Stimulated activated CD4-positive, alpha-beta T cell treated with anti-CD3 and anti-CD28 coated beads, Interleukin-4, amount 100 ng/mL, for 48 hours (primary cell): ENCODE data around the gene MSRB3.

Experiments
- DNase-seq, 2 donors: peaks; one replicate each; pipeline ENCODE4 v3.0.0-alpha.2; 2020; ENCODE audit warnings: low read depth in 2 of 2

Gene MSRB3

GRCh38 chr12:65325183-65325582 is 46.7 kb downstream of the MSRB3 start:
- DNase-seq = no peak

DNA sequence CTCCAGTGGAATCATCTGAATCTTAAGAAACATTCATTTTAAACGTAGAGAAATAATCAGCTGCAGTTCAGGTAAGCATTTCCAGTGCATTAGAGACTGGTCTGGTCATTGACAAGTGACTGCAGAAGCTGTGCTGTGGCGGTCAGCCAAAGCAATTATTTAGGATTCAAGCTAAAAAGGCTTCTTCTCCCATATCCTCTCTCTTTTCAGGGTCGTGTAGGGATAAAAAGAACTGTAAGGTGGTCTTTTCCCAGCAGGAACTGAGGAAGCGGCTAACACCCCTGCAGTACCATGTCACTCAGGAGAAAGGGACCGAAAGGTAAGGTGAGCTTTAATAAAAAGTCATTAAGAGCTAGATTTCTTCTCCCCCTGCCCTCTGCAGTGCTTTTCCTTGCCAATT is 48.1 kb downstream of the MSRB3 start:
- DNase-seq = no peak

DNA sequence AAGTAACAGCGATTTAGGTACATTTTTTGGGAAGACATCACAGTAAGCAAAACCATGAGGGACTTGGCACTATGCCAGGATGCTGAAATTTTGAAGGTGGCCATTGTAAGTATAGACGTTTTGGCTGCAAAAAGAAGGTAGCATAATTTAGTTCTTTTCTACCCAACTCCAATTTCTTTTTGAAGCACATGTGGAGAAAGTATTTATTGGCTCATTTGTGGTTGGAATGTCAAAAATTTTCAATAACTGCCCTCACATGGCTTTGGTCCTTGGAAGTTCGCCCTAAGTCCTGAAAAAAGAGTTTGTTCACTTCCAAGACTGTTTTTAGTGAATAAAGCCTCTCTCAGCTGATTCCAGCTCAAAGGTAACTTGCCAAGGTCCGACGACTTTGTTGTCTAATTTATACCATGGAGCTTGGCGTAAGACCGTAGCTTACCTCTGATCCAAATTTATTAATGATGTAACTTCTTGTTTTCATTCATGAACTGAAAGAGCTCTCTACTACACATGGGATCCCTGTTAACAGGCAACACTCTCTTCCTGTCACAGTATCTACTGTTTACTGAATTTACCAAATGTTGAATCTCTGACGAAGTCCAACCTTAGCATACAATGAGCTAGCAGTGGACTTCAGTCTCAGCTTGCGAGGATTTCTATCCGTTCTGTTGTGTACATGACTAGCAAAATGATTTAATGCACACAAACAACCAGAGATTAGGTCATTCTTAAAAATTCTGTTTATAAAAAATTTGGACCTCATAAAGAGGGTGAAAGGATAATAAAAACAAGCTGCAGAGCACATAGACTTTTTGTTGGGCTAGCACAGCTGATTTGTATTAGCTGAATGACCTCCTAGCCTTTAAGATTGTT is 49.0 kb downstream of the MSRB3 start:
- no peak for DNase-seq

DNA sequence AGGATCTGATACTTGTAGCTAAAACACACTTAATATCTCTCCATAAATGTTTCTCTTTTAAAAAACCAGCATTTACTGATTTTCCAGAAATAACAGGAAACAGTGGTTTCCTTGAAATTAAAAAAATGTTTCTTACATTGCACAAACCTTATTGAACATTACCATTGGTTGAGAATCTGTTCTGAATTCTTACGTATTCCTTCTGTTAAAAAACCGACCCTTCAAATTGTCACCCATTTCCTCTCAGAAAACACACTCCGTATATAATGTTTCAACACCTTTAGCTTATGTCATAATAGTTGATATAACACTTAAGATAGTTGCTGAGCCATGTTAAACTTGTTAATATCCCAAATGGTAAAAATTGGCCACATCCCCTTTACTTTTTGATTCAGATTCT is 51.2 kb downstream of the MSRB3 start:
- DNase-seq = no peak

DNA sequence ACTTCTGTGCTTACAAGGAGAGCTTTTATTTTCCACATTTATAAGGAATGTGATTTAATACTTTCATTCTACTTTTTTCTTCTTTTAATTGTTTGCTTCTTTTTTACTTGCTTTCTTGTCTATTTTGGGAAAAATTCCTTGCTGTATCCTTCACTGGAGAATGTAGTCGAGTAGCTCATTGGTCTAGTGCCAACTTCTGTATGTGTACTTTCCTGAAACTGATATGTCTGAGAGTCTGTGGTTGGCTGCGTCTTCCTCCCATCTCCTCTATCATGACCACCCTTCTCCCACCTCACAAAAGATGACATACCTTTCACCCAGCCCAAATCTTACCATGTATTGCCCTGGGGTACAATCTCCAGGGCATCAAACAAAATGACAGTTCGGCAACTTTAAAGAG is 51.8 kb downstream of the MSRB3 start:
- DNase-seq = no peak

- DNase-seq = no peak
Measured at GRCh38 chr12:65331456-65331855, 53.0 kb downstream of the MSRB3 start.

- DNase-seq = no peak
Measured at GRCh38 chr12:65333649-65334048, 55.2 kb downstream of the MSRB3 start.

GRCh38 chr12:65334521-65334920 is 56.0 kb downstream of the MSRB3 start:
- DNase-seq = no peak

DNA sequence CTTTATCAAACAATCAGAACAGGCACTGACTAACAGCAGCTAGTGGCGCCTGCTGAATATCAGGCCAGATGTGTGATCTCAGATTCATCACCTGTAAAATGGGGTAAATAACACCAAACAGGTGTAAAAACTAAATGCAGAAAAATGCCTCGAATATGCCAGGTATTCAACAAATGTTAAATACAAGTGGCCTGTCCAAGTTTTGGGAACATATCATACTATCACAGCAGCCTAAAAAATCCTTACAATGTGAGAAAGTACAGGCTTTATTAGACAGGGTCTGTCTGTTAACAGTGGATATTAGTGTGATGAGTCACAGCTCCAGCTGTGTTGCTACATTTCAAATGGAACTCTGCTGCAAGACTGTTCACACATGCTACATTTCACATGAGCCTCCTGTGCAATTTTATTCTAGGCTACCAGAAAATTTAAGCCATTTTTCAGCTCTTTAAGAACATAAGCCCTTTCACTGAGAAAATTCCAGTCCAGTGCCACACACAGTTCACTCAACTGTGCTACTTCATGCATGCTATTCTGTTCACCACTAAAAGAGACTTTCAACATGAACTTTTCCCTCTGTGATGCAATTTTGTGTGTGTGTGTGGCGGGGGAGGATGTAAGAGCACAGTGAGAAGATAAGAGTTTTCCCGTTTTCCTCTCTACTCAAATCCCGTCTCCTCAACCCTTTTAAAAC is 56.7 kb downstream of the MSRB3 start:
- no peak for DNase-seq

DNA sequence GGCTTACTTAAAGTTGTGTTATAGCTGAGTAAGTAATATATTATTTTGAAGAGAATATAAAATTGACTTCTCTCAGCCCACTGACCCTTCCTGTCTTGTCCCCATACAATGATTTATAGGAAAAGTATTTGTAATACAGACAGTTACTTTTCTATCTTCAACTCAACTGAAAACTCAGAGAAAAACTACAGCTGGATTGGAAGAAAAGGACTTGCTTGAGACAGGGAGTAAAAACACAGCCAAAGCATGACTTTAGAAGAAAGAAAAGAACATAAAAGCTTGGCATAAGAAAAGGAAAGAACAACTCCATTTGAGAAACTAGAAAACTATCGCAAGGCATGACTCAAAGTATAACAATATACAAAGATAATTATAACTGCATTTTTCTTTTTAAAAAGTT is 57.5 kb downstream of the MSRB3 start:
- no peak for DNase-seq

DNA sequence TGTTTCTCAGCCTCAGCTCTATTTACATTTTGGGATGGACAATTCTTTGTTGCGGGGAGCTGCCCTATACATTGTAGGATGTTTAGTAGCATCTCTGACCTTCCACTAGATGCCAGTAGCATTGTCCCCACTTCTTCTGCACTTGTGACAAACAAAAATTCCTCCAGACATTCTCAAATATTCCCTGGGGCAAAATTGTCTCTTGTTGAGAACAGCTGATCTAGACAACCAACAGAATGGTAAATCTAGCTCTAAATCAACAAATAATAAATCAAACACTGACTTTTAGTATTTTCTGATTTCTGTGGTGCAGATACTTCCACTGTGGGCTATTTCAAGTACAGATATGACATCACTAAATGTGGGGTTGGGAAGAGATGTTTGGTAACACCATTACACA is 60.7 kb downstream of the MSRB3 start:
- no peak for DNase-seq

GRCh38 chr12:65343230-65343629 is 64.7 kb downstream of the MSRB3 start:
- DNase-seq = no peak

DNA sequence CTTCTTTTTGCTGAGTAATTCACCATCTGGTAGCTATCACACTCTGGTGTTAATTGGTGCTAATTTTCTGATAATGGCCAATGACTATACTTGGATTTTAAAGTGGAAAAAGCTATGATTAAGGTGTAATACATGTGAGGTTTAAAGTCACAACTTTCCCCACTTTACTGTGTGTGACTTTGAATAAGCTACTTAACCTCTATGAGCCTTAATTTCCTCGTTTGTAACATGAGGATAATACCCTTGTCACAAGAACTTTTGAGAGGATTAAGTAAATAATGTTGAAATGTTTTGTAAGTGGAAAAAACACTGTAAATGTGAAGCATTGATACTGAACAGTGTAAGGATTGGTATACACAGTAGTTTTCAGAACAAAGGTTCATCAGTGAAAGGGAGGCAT is 65.3 kb downstream of the MSRB3 start:
- DNase-seq = no peak

- no peak for DNase-seq
Measured at GRCh38 chr12:65355461-65355860, 77.0 kb downstream of the MSRB3 start.

- DNase-seq = no peak
Measured at GRCh38 chr12:65362234-65363031, 84.0 kb downstream of the MSRB3 start.

GRCh38 chr12:65364046-65364445 is 85.6 kb downstream of the MSRB3 start:
- DNase-seq = no peak

DNA sequence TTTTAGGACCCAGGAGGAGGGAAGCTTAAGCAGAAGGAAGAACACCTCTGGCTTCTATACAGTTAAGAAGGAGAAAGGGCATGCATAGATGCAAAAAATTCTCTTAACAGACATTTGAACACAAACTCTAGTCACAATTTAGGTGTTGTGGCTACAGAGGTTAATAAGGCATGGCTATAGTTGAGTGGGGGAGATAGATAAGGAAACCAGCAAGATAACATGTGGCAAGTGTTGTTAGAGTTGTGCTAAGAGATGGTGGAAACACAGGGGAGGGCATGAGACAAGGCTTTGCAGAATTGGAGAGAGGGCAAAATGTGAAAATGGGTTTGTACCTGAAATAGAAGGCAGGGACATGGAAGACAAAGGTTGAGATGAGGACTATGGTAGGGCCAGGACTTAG is 88.9 kb downstream of the MSRB3 start:
- no peak for DNase-seq

DNA sequence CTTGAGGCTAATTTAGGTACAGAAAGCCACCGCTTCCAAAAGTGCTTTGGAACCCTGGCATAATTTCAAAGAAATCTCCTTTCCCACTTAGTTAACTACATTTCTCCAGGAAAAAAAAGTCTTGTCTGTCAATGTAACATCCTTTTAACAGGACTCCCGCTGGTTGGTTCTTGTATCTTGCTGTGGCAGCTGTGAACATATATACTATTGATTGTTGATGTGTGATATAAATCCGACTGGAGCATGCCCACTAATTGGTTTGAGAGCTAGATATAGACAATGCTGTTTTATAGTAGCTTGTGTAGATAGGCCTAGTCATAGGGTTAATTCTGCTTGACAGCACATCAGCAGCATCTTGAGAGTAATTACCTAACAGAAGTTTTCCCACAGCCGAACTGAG is 89.6 kb downstream of the MSRB3 start:
- DNase-seq = no peak

GRCh38 chr12:65372574-65372973 is 94.1 kb downstream of the MSRB3 start:
- DNase-seq = no peak

DNA sequence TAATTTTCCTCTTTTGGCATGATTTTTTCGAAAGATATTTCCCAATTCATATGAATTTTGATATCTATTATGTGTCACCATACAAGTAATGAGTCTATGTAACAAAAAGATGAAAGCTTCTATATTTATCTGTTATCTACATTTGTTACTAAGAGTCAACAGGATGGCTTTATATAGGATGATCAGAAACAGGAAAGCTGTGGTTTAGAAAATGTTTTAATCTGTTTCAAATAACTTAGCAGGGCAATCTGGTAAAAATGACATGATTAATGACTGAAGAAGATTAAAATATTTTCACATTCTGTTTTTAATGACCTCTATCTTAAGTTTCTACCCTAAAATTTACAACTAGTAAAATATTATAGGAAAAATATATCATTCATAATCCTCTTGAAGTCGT is 105.8 kb downstream of the MSRB3 start:
- no peak for DNase-seq

DNA sequence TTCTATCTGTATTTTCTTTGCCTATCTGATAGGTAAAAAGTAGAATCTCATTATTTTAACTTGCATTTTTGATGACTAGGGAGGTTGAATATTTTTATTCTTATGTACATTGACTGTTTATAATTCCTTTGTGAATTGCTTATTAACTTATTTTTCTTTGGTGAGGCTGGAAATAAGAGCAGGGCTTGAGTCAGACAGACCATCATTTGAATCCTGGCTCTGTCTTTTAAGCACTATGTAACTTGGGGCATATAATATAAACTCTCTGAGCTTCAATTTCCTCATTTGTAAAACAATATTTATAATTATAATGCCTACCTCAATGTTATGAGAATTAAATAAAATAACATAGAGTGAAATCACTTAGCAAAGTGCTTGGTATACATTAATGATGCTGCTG is 108.9 kb downstream of the MSRB3 start:
- no peak for DNase-seq

DNA sequence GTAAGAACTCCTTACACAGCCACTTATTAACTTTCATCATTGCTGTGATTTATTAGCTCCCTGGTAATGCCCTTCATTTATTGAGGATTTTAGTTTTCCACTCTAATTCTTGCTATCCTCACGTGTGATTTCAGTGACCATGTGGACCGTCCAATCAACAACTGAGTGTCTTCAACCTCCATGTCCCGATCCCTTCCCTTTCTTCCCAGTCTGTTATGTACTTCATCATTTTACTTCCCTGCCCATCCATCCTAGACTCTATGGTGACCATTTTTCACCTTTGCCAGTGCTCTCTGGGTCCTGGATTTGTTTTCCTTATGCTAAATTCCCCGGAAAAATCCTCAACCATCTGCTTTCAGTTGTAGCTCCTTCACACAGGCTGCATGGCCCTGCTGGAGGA is 111.0 kb downstream of the MSRB3 start:
- DNase-seq = no peak

DNA sequence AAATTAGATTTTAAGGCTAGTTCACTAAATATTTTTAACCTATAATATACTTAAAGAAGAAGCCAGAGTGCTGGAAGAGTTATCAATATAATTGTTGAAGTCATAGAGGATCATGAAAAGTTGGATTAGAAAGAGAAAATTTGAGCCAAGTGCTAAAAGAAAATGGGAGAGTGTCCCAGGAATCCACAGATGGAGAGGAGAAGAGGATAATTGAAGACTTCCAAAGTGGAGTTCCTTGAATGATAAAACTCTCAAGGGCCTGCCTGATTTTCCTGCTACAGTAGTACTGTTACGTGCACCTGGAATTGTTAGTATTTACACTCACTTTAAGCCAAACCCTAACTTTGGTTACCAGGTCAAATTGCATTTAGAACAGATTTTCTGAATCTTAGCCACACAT is 113.2 kb downstream of the MSRB3 start:
- DNase-seq = no peak
